GM11168 (cell line): Measurements from ENCODE around the gene SELPLG.
"Not testable (repeated sequence)": the region's sequence is repeated elsewhere in the genome, so short reads cannot be mapped to it uniquely, and the experiment has no call there.

Source experiments
- in situ Hi-C: fragments of 300-500 bp; cut with MboI; formaldehyde crosslinking; loops from one replicate; pipeline ENCODE4 v1.12.0; 2022; ENCODE audit warnings: low sequenced_read_pairs; ENCODE audit not compliant: unreplicated experiment

Gene SELPLG

DNA sequence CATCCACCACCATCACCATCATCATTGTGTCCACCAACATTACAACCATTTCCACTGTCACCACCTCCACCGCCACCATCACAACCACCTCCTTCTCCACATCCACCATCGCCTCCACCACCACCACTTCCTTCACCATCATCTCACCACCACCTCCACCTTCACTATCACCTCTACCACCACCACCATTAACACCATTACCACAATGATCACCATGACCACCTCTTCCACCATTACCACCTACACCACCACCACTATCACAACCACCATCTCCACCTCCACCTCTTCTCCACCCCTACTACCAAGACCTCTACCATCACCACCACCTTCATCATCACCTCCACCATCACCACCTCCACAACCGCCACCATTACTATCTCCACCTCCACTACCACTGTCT, 54.9 kb downstream of the SELPLG start:
- in situ Hi-C loops: no loop called here

DNA sequence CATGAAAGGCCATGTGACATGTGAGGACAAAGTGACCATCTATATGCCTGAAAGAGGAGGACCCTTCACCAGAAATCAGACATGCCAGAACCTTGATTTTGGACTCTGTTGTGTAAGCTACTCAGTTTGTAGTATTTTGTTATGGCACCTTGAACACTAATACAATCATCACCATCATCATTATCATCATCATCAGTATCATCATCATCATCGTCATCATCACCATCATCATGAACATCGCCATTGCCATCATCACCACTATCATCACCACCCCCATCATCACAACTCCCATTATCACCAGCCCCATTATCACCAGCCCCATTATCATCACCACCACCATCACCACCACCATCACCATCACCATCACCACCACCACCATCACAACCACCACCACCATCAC, 55.4 kb downstream of the SELPLG start:
- in situ Hi-C loops: no loop called here

DNA sequence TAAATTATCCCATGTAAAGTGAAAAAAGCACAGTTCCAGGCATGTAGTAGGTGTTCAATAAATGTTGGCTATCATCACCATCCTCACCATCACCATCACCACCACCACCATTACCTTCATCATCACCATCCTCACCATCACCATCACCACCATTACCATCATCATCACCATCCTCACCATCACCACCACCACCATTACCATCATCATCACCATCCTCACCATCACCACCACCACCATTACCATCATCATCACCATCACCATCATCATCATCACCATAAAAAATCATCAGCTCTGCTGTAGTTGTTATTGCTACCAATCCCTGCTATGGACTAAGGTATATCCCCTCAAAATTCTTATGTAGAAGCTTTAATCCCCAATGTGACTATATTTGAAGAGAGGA, 56.2 kb downstream of the SELPLG start:
- in situ Hi-C loops: no loop called here

DNA sequence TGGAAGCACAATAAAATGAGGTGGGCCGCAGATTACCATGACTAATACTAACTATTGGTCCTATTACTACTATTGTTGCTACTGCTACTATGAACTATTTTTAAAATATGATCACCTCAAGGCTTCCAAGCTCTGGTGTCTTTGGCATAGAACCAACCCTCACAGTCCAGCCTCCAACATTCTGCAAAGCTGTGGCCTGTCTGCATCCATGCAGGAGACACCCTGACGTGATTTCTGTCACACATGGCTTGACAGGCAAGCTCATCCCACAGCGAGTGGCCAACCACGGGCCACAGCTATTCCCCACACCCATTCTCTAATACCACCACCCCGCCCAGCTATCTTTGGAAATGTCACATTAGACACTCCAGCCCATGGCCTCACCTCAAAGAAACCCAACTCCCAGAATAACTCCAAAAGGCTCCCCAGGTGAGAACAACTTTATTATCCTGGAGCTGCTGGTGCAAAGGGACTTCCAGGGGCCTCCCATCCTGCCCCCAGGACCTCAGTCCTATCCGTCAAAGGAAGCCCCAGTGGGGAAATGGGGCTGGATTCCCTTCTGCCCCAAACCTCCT, 56.9 kb downstream of the SELPLG start:
- in situ Hi-C loops: no loop called here

DNA sequence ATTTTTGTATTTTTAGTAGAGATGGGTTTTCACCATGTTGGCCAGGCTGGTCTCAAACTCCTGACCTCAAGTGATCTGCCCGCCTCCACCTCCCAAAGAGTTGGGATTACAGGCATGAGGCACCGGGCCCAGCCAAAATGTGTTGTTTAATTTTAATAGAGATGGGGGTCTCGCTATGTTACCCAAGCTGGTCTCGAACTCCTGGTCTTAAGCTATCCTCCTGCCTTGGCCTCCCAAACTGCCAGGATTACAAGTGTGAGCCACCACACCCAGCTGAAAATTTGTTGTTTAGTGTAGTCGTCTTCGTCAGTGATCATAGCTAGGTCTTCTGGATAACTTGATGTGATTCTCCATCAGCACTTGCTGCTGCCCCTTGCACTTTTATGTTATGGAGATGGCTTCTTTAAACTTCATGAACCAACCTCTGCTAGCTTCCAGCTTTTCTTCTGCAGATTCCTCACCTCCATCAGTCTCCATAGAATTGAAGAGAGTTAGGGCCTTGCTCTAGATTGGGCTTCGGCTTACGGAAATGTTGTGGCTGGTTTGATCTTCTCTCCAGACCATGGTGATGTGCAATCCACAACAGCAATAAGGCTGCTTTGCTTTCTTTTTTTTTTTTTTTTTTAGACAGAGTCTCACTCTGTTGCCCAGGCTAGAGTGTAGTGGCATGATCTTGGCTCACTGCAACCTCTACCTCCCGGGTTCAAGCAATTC, 58.3 kb downstream of the SELPLG start:
- in situ Hi-C loops: no loop called here

DNA sequence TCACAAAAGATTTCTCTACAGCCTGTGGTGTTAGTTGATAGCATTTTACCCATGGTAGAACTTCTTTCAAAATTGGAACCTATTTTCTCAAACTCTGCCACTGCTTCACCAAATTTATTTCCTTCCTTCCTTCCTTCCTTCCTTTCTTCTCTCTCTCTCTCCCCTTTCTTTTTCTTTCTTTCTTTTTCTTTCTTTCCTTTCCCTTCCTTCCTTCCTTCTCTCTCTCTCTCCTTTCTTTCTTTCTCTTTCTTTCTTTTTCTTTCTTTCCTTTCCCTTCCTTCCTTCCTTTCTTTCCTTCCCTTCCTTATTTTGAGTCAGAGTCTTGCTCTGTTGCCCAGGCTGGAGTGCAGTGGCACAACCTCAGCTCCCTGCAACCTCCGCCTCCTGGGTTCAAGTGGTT, 59.4 kb downstream of the SELPLG start:
- in situ Hi-C loops: not testable (repeated sequence)

DNA sequence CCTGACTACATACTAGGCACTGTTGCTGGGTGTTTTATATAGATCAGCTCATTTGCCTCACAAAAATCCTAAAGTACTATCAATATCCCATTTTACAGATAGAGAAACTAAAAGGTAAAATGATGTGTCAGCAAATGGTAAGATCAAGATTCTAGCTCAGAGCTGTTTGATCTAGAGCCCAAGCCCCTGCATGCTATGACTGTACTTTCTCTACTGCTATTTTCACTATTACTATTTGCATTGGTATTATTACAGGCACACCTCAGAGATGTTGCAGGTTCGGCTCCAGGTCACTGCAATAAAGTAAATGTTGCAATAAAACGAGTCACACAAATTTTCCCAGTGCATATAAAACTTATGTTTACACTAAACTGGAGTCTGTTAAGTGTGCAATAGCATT, 60.4 kb downstream of the SELPLG start:
- in situ Hi-C loops: no loop called here

DNA sequence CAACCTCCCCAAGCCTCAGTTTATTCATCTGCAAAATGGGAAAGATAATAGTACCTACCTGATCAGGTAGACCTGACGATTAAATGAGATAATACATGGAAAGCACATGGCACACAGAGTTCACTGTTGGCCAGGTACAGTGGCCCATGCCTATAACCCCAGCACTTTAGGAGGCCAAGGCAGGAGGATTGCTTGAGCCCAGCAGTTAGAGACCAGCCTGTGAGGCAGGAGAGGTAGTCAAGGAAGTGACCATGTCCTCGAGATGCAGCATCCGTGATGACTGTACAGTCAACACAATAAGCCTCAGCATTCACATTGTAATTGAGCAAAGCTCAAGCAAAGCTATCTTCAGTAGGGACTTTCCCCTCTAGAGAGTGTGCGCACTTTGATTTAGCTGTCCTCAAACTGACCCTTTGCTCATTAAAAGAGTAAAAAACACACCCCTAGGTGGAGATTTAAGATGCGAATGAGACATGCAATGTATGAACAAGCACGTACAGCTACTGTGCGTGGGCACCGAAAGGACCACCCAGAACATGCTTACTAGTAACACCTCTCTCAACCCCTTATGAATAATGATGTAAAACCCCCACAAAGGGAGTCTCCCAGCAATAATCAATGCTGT, 61.4 kb downstream of the SELPLG start:
- in situ Hi-C loops: no loop called here
